Endothelial cell of umbilical vein (primary cell): ENCODE measurements around the gene MEGF11. TPM values are rescaled to one million over a fixed set of nuclear protein-coding genes. Genes with fewer than 3 reads are reported as not detected.

Source experiments
- BruUV-seq: library from RNA; stranded (reverse); fragments of 400-500 nt; replicated peaks from 2 replicates; lab custom pipeline; 2021; lab: Mats Ljungman, UMichigan
- CTCF ChIA-PET: fragments of 300-600, 350-600 bp; sonication (Branson Sonifier 250); formaldehyde crosslinking; loops from one replicate; lab custom pipeline; 2021; ENCODE audit warnings: antibody characterized with exemption, inconsistent platforms; lab: Charles Lee
- POLR2A ChIA-PET: fragments of 300-600, 350-600 bp; sonication (Branson Sonifier 250); formaldehyde crosslinking; loops from one replicate; lab custom pipeline; 2021; ENCODE audit warnings: antibody characterized with exemption, inconsistent platforms; lab: Charles Lee
- DNase-seq: peaks from one replicate; pipeline ENCODE4 v3.0.0-alpha.2; 2011; ENCODE audit warnings: low read depth, low spot score
- FAIRE-seq: peaks from 2 replicates; lab custom pipeline; 2011; peaks lifted over from hg19 to GRCh38; lab: Jason Lieb, UNC
- H2AFZ ChIP-seq: 2 replicates; pipeline ENCODE4 v1.6.0; 2012; ENCODE audit warnings: low read depth, low read length, control low read depth, inconsistent platforms
- H3K27ac ChIP-seq: 2 replicates; pipeline ENCODE4 v1.5.1; 2011; ENCODE audit warnings: low read depth, mild to moderate bottlenecking, control low read depth, low read length, moderate library complexity; ENCODE audit not compliant: insufficient read depth
- H3K27me3 ChIP-seq, 2 experiments: 2 replicates each; pipeline versions ENCODE4 v1.6.0 to v1.6.1; 2011; ENCODE audit warnings: low read length in 2 of 2, mixed read lengths in 1 of 2; ENCODE audit not compliant: control insufficient read depth in 2 of 2, insufficient read depth in 2 of 2
- H3K36me3 ChIP-seq, 2 experiments: 2 replicates in 1 of 2; 3 replicates in 1 of 2; pipeline ENCODE4 v1.5.1; 2011; ENCODE audit warnings: low read length in 2 of 2, mild to moderate bottlenecking in 1 of 2, moderate library complexity in 1 of 2; ENCODE audit not compliant: control insufficient read depth in 2 of 2, insufficient read depth in 2 of 2; ENCODE audit errors: extremely low read depth in 1 of 2
- H3K4me1 ChIP-seq: 3 replicates; pipeline ENCODE4 v1.5.1; 2011; ENCODE audit warnings: mild to moderate bottlenecking, low read length; ENCODE audit not compliant: control insufficient read depth, insufficient read depth; ENCODE audit errors: extremely low read depth
- H3K4me2 ChIP-seq: 2 replicates; pipeline ENCODE4 v1.6.1; 2011; ENCODE audit warnings: low read length, control low read depth, mixed read lengths; ENCODE audit not compliant: insufficient read depth
- H3K4me3 ChIP-seq, 3 experiments: fragments of 200-600 bp in 1 of 3; sonication (generic), shearing (Covaris generic) in 1 of 3; replicated peaks in 1 of 3; 2 replicates each; pipeline ENCODE4 v1.5.1; 2011 to 2016; ENCODE audit warnings: control low read depth in 3 of 3, low read length in 3 of 3, mild to moderate bottlenecking in 2 of 3, inconsistent platforms in 1 of 3, low read depth in 1 of 3, moderate library complexity in 1 of 3; ENCODE audit not compliant: insufficient read depth in 1 of 3
- H3K79me2 ChIP-seq: 2 replicates; pipeline ENCODE4 v1.6.0; 2012; ENCODE audit warnings: low read length, inconsistent platforms; ENCODE audit not compliant: control insufficient read depth, insufficient read depth
- H3K9ac ChIP-seq: replicated peaks from 2 replicates; pipeline ENCODE3; 2011; ENCODE audit warnings: low read length, control low read depth; ENCODE audit not compliant: insufficient read depth; ENCODE audit errors: extremely low read depth
- H3K9me1 ChIP-seq: replicated peaks from 3 replicates; pipeline ENCODE4 v1.6.0; 2011; ENCODE audit warnings: mild to moderate bottlenecking, low read length; ENCODE audit not compliant: control insufficient read depth, insufficient read depth; ENCODE audit errors: extremely low read depth
- H3K9me3 ChIP-seq: replicated peaks from 2 replicates; pipeline ENCODE4 v1.5.1; 2012; ENCODE audit warnings: low read length, inconsistent platforms; ENCODE audit not compliant: control insufficient read depth, insufficient read depth
- H4K20me1 ChIP-seq: replicated peaks from 2 replicates; pipeline ENCODE3; 2011; ENCODE audit warnings: mild to moderate bottlenecking, low read length; ENCODE audit not compliant: control insufficient read depth, insufficient read depth; ENCODE audit errors: extremely low read depth
- CTCF ChIP-seq, 2 donors: IDR thresholded peaks; 1 replicate in 1 of 2; 2 replicates in 1 of 2; pipeline ENCODE4 v1.5.1; 2011; ENCODE audit warnings: low read length in 2 of 2, mild to moderate bottlenecking in 2 of 2, moderate library complexity in 2 of 2, control low read depth in 1 of 2, inconsistent platforms in 1 of 2, low read depth in 1 of 2; ENCODE audit not compliant: insufficient read depth in 1 of 2; ENCODE audit errors: extremely low read depth in 1 of 2
- EZH2 ChIP-seq: IDR thresholded peaks from 2 replicates; pipeline ENCODE4 v1.6.1; 2012; ENCODE audit warnings: borderline replicate concordance, low read depth, mild to moderate bottlenecking, moderate library complexity, low read length, inconsistent platforms; ENCODE audit not compliant: severe bottlenecking
- FOS ChIP-seq: IDR thresholded peaks from 2 replicates; pipeline ENCODE4 v1.6.1; 2011; ENCODE audit warnings: mild to moderate bottlenecking, low read length, moderate library complexity, borderline replicate concordance; ENCODE audit not compliant: insufficient read depth
- GATA2 ChIP-seq: IDR thresholded peaks from 2 replicates; pipeline ENCODE4 v1.7.0; 2011; ENCODE audit warnings: low read depth, mild to moderate bottlenecking, moderate library complexity, mixed read lengths, low read length; ENCODE audit not compliant: insufficient read length, insufficient read depth
- JUN ChIP-seq: IDR thresholded peaks from 2 replicates; pipeline ENCODE4 v1.6.1; 2011; ENCODE audit warnings: borderline replicate concordance, low read depth; ENCODE audit not compliant: insufficient read length, insufficient read depth
- MAX ChIP-seq: IDR thresholded peaks from 2 replicates; pipeline ENCODE4 v1.6.1; 2011; ENCODE audit not compliant: insufficient read depth, insufficient read length
- MYC ChIP-seq: IDR thresholded peaks from one replicate; pipeline ENCODE4 v1.6.1; 2011; ENCODE audit warnings: mild to moderate bottlenecking, low read depth, low read length
- POLR2A ChIP-seq: IDR thresholded peaks from 2 replicates; pipeline ENCODE4 v1.6.1; 2012; ENCODE audit warnings: low read depth, mild to moderate bottlenecking, control low read depth, low read length
- POLR2AphosphoS5 ChIP-seq: IDR thresholded peaks from 2 replicates; pipeline ENCODE4 v1.6.1; 2012; ENCODE audit warnings: low read depth, mild to moderate bottlenecking, control low read depth, low read length, moderate library complexity; ENCODE audit not compliant: insufficient read depth
- dilution Hi-C: fragments of 300-500 bp; cut with MboI; formaldehyde crosslinking; loops from one replicate; pipeline ENCODE4 v1.15.0; 2019; ENCODE audit warnings: low sequenced_read_pairs; ENCODE audit not compliant: extremely low pct_ligation_motif_present
- intact Hi-C: fragments of 100-400 bp; cut with micrococcal nuclease; formaldehyde crosslinking; loops from one replicate; pipeline ENCODE4 v1.10.0; 2022
- polyA plus RNA-seq, 4 experiments: library from polyadenylated mRNA; depleted of rRNA in 3 of 4; stranded (reverse) in 3 of 4; unstranded in 1 of 4; fragments of >200 nt; gene quantifications; 2 replicates each; pipeline versions ENCODE4 v1.2.1 to v1.2.3, GENCODE V29; 2011 to 2012; ENCODE audit warnings: missing spikeins in 1 of 4
- total RNA-seq: library from RNA; stranded (reverse); gene quantifications from 2 replicates; pipeline ENCODE4 v1.2.3, GENCODE V29; 2021

The MEGF11 gene
- total and polyA plus RNA-seq, 2 donors (not counting 3 experiments of a cell fraction or from before 2014, with no cell fraction given), result not detected

- FAIRE-seq (no peak), DNase-seq (no peak)
- Histone ChIP-seq H3K4me3 (no peak overlapping the region), H2AFZ (no peak overlapping the region), H3K9ac (no peak overlapping the region), H3K4me2 (no peak overlapping the region), H3K27ac (no peak overlapping the region), H3K36me3 (peaks cover 3 to 19% of the 10 kb centered on the region in 2 experiments), H3K4me1 (peaks cover 17% of the 10 kb centered on the region), H3K27me3 (no peaks in the 10 kb centered on the region), H3K9me1 (no peaks in the 10 kb centered on the region), H4K20me1 (no peaks in the 10 kb centered on the region), H3K79me2 (no peaks in the 10 kb centered on the region), H3K9me3 (no peaks in the 10 kb centered on the region)
- TF ChIP-seq JUN, result no peak
- no peak for TF ChIP-seq FOS
- no peak for TF ChIP-seq EZH2
- TF ChIP-seq POLR2A, result no peak
- no peak for TF ChIP-seq GATA2
- no peak for TF ChIP-seq MAX
- TF ChIP-seq CTCF (IDR thresholded peaks at IDR 0.05; ENCODE audit: extremely low read depth in 1 of 2, insufficient read depth in 1 of 2, low read depth in 1 of 2, low read length in 2 of 2), result no peak
- TF ChIP-seq POLR2AphosphoS5, result no peak
- no peak for TF ChIP-seq MYC
- CTCF ChIA-PET, result interaction anchor here (1.0 kb wide), 1 partner anchor 305 kb away, joined by 3 read pairs; no protein-coding TSS in a partner anchor
- intact Hi-C loops, result no loop called here
- no TSS peak for BruUV-seq
- POLR2A ChIA-PET, result no interaction called here
- dilution Hi-C loops, result no loop called here
These were observed 352.2 kb downstream of the MEGF11 start for GRCh38 chr15:65901336-65901735.
